ENCODE results near the gene LDLR. TPM values are rescaled to one million over a fixed set of nuclear protein-coding genes. Genes with fewer than 3 reads are reported as not detected.

LDLR gene
- total RNA-seq, 1 donor from 2014 or later, result 123 TPM

GRCh38 chr19:11047866-11048265, 41.4 kb upstream of the LDLR start:
- no peak for DNase-seq (ENCODE audit: low read depth)
- H3K4me3 ChIP-seq (ENCODE audit: low read depth, low read length), result no peak overlapping the region
- TF ChIP-seq, protein P1, sequence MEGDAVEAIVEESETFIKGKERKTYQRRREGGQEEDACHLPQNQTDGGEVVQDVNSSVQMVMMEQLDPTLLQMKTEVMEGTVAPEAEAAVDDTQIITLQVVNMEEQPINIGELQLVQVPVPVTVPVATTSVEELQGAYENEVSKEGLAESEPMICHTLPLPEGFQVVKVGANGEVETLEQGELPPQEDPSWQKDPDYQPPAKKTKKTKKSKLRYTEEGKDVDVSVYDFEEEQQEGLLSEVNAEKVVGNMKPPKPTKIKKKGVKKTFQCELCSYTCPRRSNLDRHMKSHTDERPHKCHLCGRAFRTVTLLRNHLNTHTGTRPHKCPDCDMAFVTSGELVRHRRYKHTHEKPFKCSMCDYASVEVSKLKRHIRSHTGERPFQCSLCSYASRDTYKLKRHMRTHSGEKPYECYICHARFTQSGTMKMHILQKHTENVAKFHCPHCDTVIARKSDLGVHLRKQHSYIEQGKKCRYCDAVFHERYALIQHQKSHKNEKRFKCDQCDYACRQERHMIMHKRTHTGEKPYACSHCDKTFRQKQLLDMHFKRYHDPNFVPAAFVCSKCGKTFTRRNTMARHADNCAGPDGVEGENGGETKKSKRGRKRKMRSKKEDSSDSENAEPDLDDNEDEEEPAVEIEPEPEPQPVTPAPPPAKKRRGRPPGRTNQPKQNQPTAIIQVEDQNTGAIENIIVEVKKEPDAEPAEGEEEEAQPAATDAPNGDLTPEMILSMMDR (conservative IDR thresholded peaks at IDR 0.05; ENCODE audit: low read depth, low read length), result no peak

- DNase-seq (ENCODE audit: low read depth), result no peak
- H3K4me3 ChIP-seq (ENCODE audit: low read depth, low read length), result no peak overlapping the region
- TF ChIP-seq, protein P1 (conservative IDR thresholded peaks at IDR 0.05; ENCODE audit: low read depth, low read length), result no peak
Observed at GRCh38 chr19:11050323-11051114, 38.7 kb upstream of the LDLR start.

DNA sequence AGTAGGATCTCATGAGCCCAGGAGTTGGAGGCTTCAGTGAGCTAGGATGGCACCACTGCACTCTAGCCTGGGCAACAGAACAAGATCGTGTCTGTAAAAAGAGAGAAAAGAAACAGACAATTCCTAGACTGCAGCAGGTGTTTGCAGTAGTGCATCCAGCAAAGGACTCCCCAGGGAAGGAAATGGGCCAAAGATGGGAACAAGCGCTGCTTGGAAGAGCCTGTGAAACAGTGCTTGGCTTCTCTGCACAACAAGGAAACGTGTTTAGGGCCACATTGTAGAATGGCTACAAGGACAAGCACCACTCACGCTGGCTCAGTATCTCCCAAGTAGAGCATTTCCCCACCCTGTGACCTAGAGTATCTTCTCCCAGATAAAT, 35.5 kb upstream of the LDLR start:
- DNase-seq (ENCODE audit: low read depth), result no peak
- TF ChIP-seq, protein P1 (conservative IDR thresholded peaks at IDR 0.05; ENCODE audit: low read depth, low read length), result no peak
- no peak overlapping the region for H3K4me3 ChIP-seq (ENCODE audit: low read depth, low read length)

GRCh38 chr19:11054200-11054599, 35.1 kb upstream of the LDLR start:
- TF ChIP-seq, protein P1 (conservative IDR thresholded peaks at IDR 0.05; ENCODE audit: low read depth, low read length), result no peak
- no peak for DNase-seq (ENCODE audit: low read depth)
- no peak overlapping the region for H3K4me3 ChIP-seq (ENCODE audit: low read depth, low read length)

DNA sequence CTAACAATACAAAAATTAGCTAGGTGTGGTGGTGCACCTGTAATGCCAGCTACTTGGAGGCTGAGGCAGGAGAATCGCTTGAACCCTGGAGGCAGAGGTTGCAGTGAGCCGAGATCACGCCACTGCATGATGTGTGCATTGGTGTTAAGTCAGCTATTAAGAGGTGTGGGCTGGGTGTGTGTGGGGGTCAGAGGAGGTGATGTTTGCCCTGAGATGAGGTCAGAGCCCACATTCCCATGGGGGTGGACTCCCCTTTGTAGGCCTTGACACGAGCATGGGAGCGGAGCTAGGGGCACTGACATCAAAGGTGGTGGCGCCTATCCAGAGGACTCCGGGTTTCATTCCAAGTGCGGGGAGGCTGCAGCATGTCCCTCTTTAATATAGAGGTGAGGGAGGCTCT, 34.6 kb upstream of the LDLR start:
- TF ChIP-seq, protein P1 (conservative IDR thresholded peaks at IDR 0.05; ENCODE audit: low read depth, low read length), result no peak
- DNase-seq (ENCODE audit: low read depth), result no peak
- H3K4me3 ChIP-seq (ENCODE audit: low read depth, low read length), result no peak overlapping the region

DNA sequence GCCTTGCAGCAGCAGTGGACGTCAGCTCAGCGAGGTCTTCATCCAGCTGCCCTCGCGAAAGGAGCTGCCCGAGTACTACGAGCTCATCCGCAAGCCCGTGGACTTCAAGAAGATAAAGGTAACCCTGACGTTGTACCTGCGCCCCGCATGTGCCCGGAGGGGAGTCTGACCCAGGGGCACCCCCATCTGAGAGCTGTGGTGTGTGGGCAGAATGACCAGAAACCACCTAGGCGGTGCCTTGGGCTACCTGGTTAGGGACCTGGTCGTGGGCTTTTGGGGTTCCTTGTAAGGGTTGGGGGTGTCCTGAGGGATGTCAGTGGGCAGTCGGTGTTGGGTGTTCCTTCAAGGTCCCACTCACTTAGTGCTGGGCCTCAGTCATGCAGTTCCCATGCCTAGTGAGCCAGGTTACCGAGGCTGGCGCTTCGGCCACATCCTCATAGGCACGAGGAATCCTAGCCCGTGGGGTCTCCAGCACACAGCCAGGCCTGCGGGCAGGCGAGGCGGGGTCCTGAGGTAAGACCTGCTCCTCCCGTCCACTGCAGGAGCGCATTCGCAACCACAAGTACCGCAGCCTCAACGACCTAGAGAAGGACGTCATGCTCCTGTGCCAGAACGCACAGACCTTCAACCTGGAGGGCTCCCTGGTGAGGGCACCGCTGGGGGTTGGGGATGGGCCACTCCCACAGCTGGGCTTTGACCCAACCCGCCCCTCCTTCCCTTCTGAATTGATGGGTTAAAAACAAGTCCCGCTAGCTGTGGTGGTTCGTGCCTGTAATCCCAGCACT, 30.8 kb upstream of the LDLR start:
- TF ChIP-seq, protein P1 (conservative IDR thresholded peaks at IDR 0.05; ENCODE audit: low read depth, low read length), result no peak
- no peak overlapping the region for H3K4me3 ChIP-seq (ENCODE audit: low read depth, low read length)
- no peak for DNase-seq (ENCODE audit: low read depth)

Measured in epithelial cell of proximal tubule (primary cell).